Activated T-helper 17 cell treated with anti-CD3 and anti-CD28 coated beads, Interleukin-2, amount 50 U/mL, for 72 hours (primary cell): ENCODE data around the gene C1orf159. TPM values are rescaled to one million over a fixed set of nuclear protein-coding genes. Genes with fewer than 3 reads are reported as not detected.
A peak's percentile ranks its signal among the peaks of the same experiment; 100 is the strongest.

Experiments
- ATAC-seq: fragments of 150-1000 bp; cut with Tn5 transposase; replicated peaks from 2 replicates; pipeline ENCODE4 v1.10.0; 2021; ENCODE audit warnings: mild to moderate bottlenecking, moderate library complexity
- H3K27ac Mint-ChIP-seq: one replicate; pipeline ENCODE4 v1.8.0; 2022; ENCODE audit warnings: mixed read lengths
- H3K27me3 Mint-ChIP-seq: one replicate; pipeline ENCODE4 v1.8.0; 2022; ENCODE audit warnings: mixed read lengths
- H3K36me3 Mint-ChIP-seq: one replicate; pipeline ENCODE4 v1.8.0; 2022; ENCODE audit warnings: low read depth, mild to moderate bottlenecking, mixed read lengths
- H3K4me1 Mint-ChIP-seq: one replicate; pipeline ENCODE4 v1.8.0; 2022; ENCODE audit warnings: mixed read lengths
- H3K4me3 Mint-ChIP-seq: one replicate; pipeline ENCODE4 v1.8.0; 2022; ENCODE audit warnings: mild to moderate bottlenecking, mixed read lengths
- H3K9me3 Mint-ChIP-seq: one replicate; pipeline ENCODE4 v1.8.0; 2022; ENCODE audit warnings: mixed read lengths
- total RNA-seq, 2 donors: library from RNA; stranded (reverse); gene quantifications; one replicate each; pipeline ENCODE4 v1.2.3, GENCODE V29; 2022

The C1orf159 gene
- total RNA-seq, 2 donors from 2014 or later, result 15.7 to 18.8 TPM

GRCh38 chr1:1052003-1052840 lies 63.7 kb downstream of the C1orf159 start:
- no peak overlapping the region for H3K27ac Mint-ChIP-seq
- no peak for ATAC-seq
- no peaks in the 10 kb centered on the region for H3K27me3 Mint-ChIP-seq
- no peaks in the 10 kb centered on the region for H3K4me1 Mint-ChIP-seq
- H3K9me3 Mint-ChIP-seq, result no peaks in the 10 kb centered on the region
- no peaks in the 10 kb centered on the region for H3K36me3 Mint-ChIP-seq
- H3K4me3 Mint-ChIP-seq, result no peak overlapping the region

GRCh38 chr1:1051127-1051810 lies 64.6 kb downstream of the C1orf159 start:
- Mint-ChIP-seq H3K9me3 (no peaks in the 10 kb centered on the region), H3K27me3 (no peaks in the 10 kb centered on the region), H3K27ac (no peak overlapping the region), H3K4me1 (no peaks in the 10 kb centered on the region), H3K4me3 (no peak overlapping the region), H3K36me3 (no peaks in the 10 kb centered on the region)
- ATAC-seq, result no peak

- Mint-ChIP-seq H3K4me3 (no peak overlapping the region), H3K27ac (no peak overlapping the region)
- no peak for ATAC-seq
These were observed 65.3 kb downstream of the C1orf159 start for GRCh38 chr1:1050577-1051052.

GRCh38 chr1:1049318-1050165 lies 66.3 kb downstream of the C1orf159 start:
- no peaks in the 10 kb centered on the region for H3K27me3 Mint-ChIP-seq
- ATAC-seq, result no peak
- H3K36me3 Mint-ChIP-seq, result no peaks in the 10 kb centered on the region
- no peak overlapping the region for H3K27ac Mint-ChIP-seq
- no peaks in the 10 kb centered on the region for H3K4me1 Mint-ChIP-seq
- H3K9me3 Mint-ChIP-seq, result no peaks in the 10 kb centered on the region
- H3K4me3 Mint-ChIP-seq, result no peak overlapping the region

More at GRCh38 chr1:1050577-1051052, 65.3 kb downstream of the C1orf159 start:
- Mint-ChIP-seq H3K27me3 (no peaks in the 10 kb centered on the region), H3K9me3 (no peaks in the 10 kb centered on the region), H3K4me1 (no peaks in the 10 kb centered on the region), H3K36me3 (no peaks in the 10 kb centered on the region)

GRCh38 chr1:1048765-1049164 lies 67.1 kb downstream of the C1orf159 start:
- H3K4me1 Mint-ChIP-seq, result no peaks in the 10 kb centered on the region
- H3K4me3 Mint-ChIP-seq, result no peak overlapping the region
- H3K9me3 Mint-ChIP-seq, result no peaks in the 10 kb centered on the region
- ATAC-seq, result no peak
- H3K27ac Mint-ChIP-seq, result no peak overlapping the region
- no peaks in the 10 kb centered on the region for H3K36me3 Mint-ChIP-seq
- no peaks in the 10 kb centered on the region for H3K27me3 Mint-ChIP-seq

DNA sequence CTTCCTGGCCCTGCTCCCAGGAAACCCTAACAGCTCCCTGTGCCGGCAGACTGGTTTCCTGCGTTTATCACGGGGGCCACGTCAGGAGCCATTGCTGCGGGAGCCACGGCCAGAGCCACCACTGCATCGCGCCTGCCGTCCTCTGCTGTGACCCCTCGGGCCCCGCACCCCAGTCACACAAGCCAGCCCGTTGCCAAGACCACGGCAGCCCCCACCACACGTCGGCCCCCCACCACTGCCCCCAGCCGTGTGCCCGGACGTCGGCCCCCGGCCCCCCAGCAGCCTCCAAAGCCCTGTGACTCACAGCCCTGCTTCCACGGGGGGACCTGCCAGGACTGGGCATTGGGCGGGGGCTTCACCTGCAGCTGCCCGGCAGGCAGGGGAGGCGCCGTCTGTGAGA lies 67.9 kb downstream of the C1orf159 start:
- H3K4me3 Mint-ChIP-seq, result no peak overlapping the region
- H3K36me3 Mint-ChIP-seq, result no peaks in the 10 kb centered on the region
- H3K27me3 Mint-ChIP-seq, result no peaks in the 10 kb centered on the region
- no peak for ATAC-seq
- no peaks in the 10 kb centered on the region for H3K4me1 Mint-ChIP-seq
- H3K27ac Mint-ChIP-seq, result no peak overlapping the region
- no peaks in the 10 kb centered on the region for H3K9me3 Mint-ChIP-seq

- no peaks in the 10 kb centered on the region for H3K4me1 Mint-ChIP-seq
- no peak for ATAC-seq
- no peaks in the 10 kb centered on the region for H3K27me3 Mint-ChIP-seq
- H3K27ac Mint-ChIP-seq, result no peak overlapping the region
- H3K9me3 Mint-ChIP-seq, result no peaks in the 10 kb centered on the region
- no peak overlapping the region for H3K4me3 Mint-ChIP-seq
- H3K36me3 Mint-ChIP-seq, result no peaks in the 10 kb centered on the region
These were observed 68.5 kb downstream of the C1orf159 start for GRCh38 chr1:1047407-1047806.

DNA sequence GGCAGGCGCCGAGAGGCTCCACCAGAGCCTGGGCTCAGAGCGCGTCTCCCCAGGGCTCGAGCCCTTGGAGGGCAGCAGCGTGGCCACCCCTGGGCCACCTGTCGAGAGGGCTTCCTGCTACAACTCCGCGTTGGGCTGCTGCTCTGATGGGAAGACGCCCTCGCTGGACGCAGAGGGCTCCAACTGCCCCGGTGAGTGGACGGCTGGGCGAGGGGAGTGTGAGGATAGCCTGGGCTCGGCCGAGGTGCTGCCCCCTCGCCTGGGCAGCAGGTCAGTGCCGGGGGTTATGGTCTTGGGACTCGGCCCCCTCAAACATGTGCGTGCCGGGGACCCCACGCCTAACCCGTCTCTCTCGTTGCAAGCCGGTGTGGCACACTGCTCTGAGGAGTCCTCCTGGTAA lies 69.1 kb downstream of the C1orf159 start:
- ATAC-seq, result no peak
- Mint-ChIP-seq H3K27ac (no peak overlapping the region), H3K36me3 (no peaks in the 10 kb centered on the region), H3K27me3 (no peaks in the 10 kb centered on the region), H3K9me3 (no peaks in the 10 kb centered on the region), H3K4me1 (no peaks in the 10 kb centered on the region), H3K4me3 (no peak overlapping the region)

GRCh38 chr1:1046243-1046642 lies 69.6 kb downstream of the C1orf159 start:
- Mint-ChIP-seq H3K4me3 (no peak overlapping the region), H3K27me3 (no peaks in the 10 kb centered on the region), H3K27ac (no peak overlapping the region), H3K9me3 (no peaks in the 10 kb centered on the region), H3K36me3 (no peaks in the 10 kb centered on the region), H3K4me1 (no peaks in the 10 kb centered on the region)
- no peak for ATAC-seq

DNA sequence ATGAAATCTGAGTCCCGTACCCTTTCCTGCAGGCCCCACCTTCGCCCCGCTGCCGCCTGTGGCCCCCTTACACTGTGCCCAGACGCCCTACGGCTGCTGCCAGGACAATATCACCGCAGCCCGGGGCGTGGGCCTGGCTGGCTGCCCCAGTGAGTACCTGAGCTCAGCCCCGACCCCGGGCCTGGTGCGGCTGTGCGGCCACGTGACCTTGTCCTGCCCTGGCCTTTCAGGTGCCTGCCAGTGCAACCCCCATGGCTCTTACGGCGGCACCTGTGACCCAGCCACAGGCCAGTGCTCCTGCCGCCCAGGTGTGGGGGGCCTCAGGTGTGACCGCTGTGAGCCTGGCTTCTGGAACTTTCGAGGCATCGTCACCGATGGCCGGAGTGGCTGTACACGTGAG lies 70.8 kb downstream of the C1orf159 start:
- no peaks in the 10 kb centered on the region for H3K4me1 Mint-ChIP-seq
- H3K27ac Mint-ChIP-seq, result no peak overlapping the region
- no peak overlapping the region for H3K4me3 Mint-ChIP-seq
- no peaks in the 10 kb centered on the region for H3K27me3 Mint-ChIP-seq
- ATAC-seq, result no peak
- no peaks in the 10 kb centered on the region for H3K9me3 Mint-ChIP-seq
- H3K36me3 Mint-ChIP-seq, result no peaks in the 10 kb centered on the region

GRCh38 chr1:1044455-1045078 lies 71.3 kb downstream of the C1orf159 start:
- ATAC-seq, result no peak
- H3K36me3 Mint-ChIP-seq, result no peaks in the 10 kb centered on the region
- H3K9me3 Mint-ChIP-seq, result no peaks in the 10 kb centered on the region
- H3K4me1 Mint-ChIP-seq, result peaks cover 3% of the 10 kb centered on the region
- no peak overlapping the region for H3K4me3 Mint-ChIP-seq
- H3K27me3 Mint-ChIP-seq, result no peaks in the 10 kb centered on the region
- H3K27ac Mint-ChIP-seq, result no peak overlapping the region

DNA sequence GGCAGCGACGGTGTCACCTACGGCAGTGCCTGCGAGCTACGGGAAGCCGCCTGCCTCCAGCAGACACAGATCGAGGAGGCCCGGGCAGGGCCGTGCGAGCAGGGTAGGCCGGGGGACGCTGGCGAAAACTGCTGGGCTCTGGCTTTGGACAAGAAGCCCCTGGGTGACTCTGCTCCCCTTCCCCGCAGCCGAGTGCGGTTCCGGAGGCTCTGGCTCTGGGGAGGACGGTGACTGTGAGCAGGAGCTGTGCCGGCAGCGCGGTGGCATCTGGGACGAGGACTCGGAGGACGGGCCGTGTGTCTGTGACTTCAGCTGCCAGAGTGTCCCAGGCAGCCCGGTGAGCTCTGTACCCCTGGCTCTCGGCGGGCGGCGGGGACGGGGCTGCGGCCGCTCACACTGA lies 72.0 kb downstream of the C1orf159 start:
- ATAC-seq, result no peak
- Mint-ChIP-seq H3K4me3 (no peak overlapping the region), H3K27me3 (peaks cover 2% of the 10 kb centered on the region), H3K27ac (no peak overlapping the region), H3K36me3 (no peaks in the 10 kb centered on the region), H3K4me1 (peaks cover 6% of the 10 kb centered on the region), H3K9me3 (no peaks in the 10 kb centered on the region)

DNA sequence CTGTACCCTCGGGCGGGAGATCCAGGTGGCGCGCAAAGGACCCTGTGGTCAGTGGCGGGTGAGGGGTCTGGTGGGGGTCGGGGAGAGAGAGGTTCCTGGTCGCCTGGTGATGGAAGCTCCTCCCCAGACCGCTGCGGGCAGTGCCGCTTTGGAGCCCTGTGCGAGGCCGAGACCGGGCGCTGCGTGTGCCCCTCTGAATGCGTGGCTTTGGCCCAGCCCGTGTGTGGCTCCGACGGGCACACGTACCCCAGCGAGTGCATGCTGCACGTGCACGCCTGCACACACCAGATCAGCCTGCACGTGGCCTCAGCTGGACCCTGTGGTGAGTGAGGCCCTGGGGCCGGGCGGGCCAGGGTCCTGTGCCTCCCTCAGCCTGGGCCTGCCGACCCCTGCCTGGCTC lies 72.5 kb downstream of the C1orf159 start:
- Mint-ChIP-seq H3K27ac (no peak overlapping the region), H3K9me3 (no peaks in the 10 kb centered on the region), H3K36me3 (no peaks in the 10 kb centered on the region), H3K4me1 (peaks cover 11% of the 10 kb centered on the region), H3K27me3 (peaks cover 7% of the 10 kb centered on the region), H3K4me3 (peak overlapping the region; percentile 30)
- no peak for ATAC-seq

DNA sequence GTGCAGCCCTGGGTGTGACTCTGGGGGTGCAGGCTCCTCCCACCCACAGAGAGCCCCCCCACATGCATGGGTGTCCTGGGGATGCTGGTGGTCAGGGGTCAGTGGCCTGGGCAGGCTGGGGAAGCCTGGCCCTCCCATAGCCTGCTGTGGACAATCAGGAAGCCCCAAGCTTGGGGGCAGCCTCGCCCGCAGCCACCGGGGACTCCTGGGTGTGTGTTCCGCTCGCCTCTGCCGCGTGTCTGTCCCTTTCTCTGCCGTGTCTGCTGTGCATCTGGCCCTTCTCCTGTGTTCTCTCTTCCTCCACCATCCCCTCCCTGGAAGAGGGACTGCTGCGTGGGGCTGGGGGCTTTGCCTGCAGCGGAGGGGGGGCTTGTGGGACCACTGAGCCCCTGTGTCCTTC lies 73.1 kb downstream of the C1orf159 start:
- H3K27me3 Mint-ChIP-seq, result peaks cover 9% of the 10 kb centered on the region
- H3K4me3 Mint-ChIP-seq, result peak overlapping the region; percentile 30
- H3K27ac Mint-ChIP-seq, result no peak overlapping the region
- H3K9me3 Mint-ChIP-seq, result no peaks in the 10 kb centered on the region
- peaks cover 12% of the 10 kb centered on the region for H3K4me1 Mint-ChIP-seq
- no peak for ATAC-seq
- H3K36me3 Mint-ChIP-seq, result no peaks in the 10 kb centered on the region
